ENCODE measurements around the gene PAXX. TPM values are rescaled to one million over a fixed set of nuclear protein-coding genes. Genes with fewer than 3 reads are reported as not detected.

The PAXX gene
- total and polyA plus RNA-seq, 9 of the 15 experiments (the other 6 are each of a cell fraction or from before 2014, with no cell fraction given), result 1.2 to 175 (median 38.5) TPM

GRCh38 chr9:136944212-136944518 lies 48.1 kb upstream of the PAXX start (continued):
- no peak for TF ChIP-seq ZNF740 (CRISPR knock-in tag; IDR thresholded peaks at IDR 0.05)
- no peak for TF ChIP-seq ZNF740 (tag; IDR thresholded peaks at IDR 0.05)
- TF ChIP-seq SRSF3 (IDR thresholded peaks at IDR 0.05; ENCODE audit: insufficient read depth, low read length), result no peak
- TF ChIP-seq ZNF124 (CRISPR knock-in tag; IDR thresholded peaks at IDR 0.05), result no peak
- peak; percentile 33; the same call in 1 of the 2 replicates for TF ChIP-seq ZBTB9 (CRISPR knock-in tag; IDR thresholded peaks at IDR 0.05)
- no peak for TF ChIP-seq REST (IDR thresholded peaks at IDR 0.05; ENCODE audit: borderline replicate concordance)
- TF ChIP-seq REST (CRISPR knock-in tag; IDR thresholded peaks at IDR 0.05; ENCODE audit: low read depth), result peak; percentile 79; the same call in 1 of the 2 replicates
- TF ChIP-seq SP1 (CRISPR knock-in tag; IDR thresholded peaks at IDR 0.05), result no peak
- no peak for TF ChIP-seq ZNF717 (CRISPR knock-in tag; IDR thresholded peaks at IDR 0.05)
- TF ChIP-seq PHF8 (IDR thresholded peaks at IDR 0.05; ENCODE audit: borderline replicate concordance, low read length), result peak; percentile 83; the same call in 1 of the 2 replicates
- peak; percentile 88 for TF ChIP-seq ZFPM2 (CRISPR knock-in tag; IDR thresholded peaks at IDR 0.05)
- peak; percentile 36 for TF ChIP-seq CTCFL (IDR thresholded peaks at IDR 0.05; ENCODE audit: borderline replicate concordance, insufficient read depth, low read depth, low read length, poor library complexity, severe bottlenecking)
- TF ChIP-seq PRMT5 (CRISPR knock-in tag; IDR thresholded peaks at IDR 0.05), result no peak
- TF ChIP-seq DMBX1 (CRISPR knock-in tag; IDR thresholded peaks at IDR 0.05; ENCODE audit: borderline replicate concordance), result 0 out of 2 replicates have a peak, but pooled peaks have one; percentile 7
- no peak for TF ChIP-seq HOXB6 (CRISPR knock-in tag; IDR thresholded peaks at IDR 0.05; ENCODE audit: borderline replicate concordance)
- no peak for TF ChIP-seq MTF1 (CRISPR knock-in tag; IDR thresholded peaks at IDR 0.05; ENCODE audit: borderline replicate concordance)
- no peak for TF ChIP-seq SMARCC2 (IDR thresholded peaks at IDR 0.05; ENCODE audit: low read depth)

Data from K562 (cell line).